GM21515 (cell line): ENCODE data around the gene PTPN20.
"Not testable (repeated sequence)": the region's sequence is repeated elsewhere in the genome, so short reads cannot be mapped to it uniquely, and the experiment has no call there.

Experiments used
- ATAC-seq: cut with Tn5 transposase; IDR thresholded peaks from one replicate; pipeline ENCODE4 v1.9.1; 2021; ENCODE audit not compliant: unreplicated experiment

PTPN20 gene

GRCh38 chr10:46952540-46952939 is 41.3 kb downstream of the PTPN20 start:
- not testable (repeated sequence) for ATAC-seq

- not testable (repeated sequence) for ATAC-seq
Observed at GRCh38 chr10:46960742-46961141, 49.5 kb downstream of the PTPN20 start.

GRCh38 chr10:46963356-46963755 is 52.1 kb downstream of the PTPN20 start:
- ATAC-seq: not testable (repeated sequence)

GRCh38 chr10:46967013-46967412 is 55.8 kb downstream of the PTPN20 start:
- ATAC-seq: not testable (repeated sequence)

- not testable (repeated sequence) for ATAC-seq
Observed at GRCh38 chr10:46980223-46980622, 69.0 kb downstream of the PTPN20 start.

GRCh38 chr10:46987233-46987924 is 76.2 kb downstream of the PTPN20 start:
- ATAC-seq: peak; percentile 67

GRCh38 chr10:46992803-46993561 is 81.8 kb downstream of the PTPN20 start:
- ATAC-seq: no peak

GRCh38 chr10:46995234-46995633 is 84.0 kb downstream of the PTPN20 start:
- no peak for ATAC-seq

GRCh38 chr10:46998192-46998591 is 87.0 kb downstream of the PTPN20 start:
- no peak for ATAC-seq

- no peak for ATAC-seq
Observed at GRCh38 chr10:46998595-46998994, 87.4 kb downstream of the PTPN20 start.

- ATAC-seq: no peak
Observed at GRCh38 chr10:46999217-46999616, 88.0 kb downstream of the PTPN20 start.

- no peak for ATAC-seq
Observed at GRCh38 chr10:47008769-47009168, 97.5 kb downstream of the PTPN20 start.

GRCh38 chr10:47009215-47009838 is 98.1 kb downstream of the PTPN20 start:
- ATAC-seq: no peak

GRCh38 chr10:47010036-47010435 is 98.8 kb downstream of the PTPN20 start:
- no peak for ATAC-seq

GRCh38 chr10:47012214-47012613 is 101.0 kb downstream of the PTPN20 start:
- ATAC-seq: no peak

- no peak for ATAC-seq
Observed at GRCh38 chr10:47013507-47014154, 102.4 kb downstream of the PTPN20 start.

GRCh38 chr10:47015404-47015803 is 104.2 kb downstream of the PTPN20 start:
- no peak for ATAC-seq

GRCh38 chr10:47016564-47016963 is 105.3 kb downstream of the PTPN20 start:
- no peak for ATAC-seq

- ATAC-seq: no peak
Observed at GRCh38 chr10:47018026-47018735, 107.0 kb downstream of the PTPN20 start.
